Bronchial epithelial cell (primary cell): ENCODE measurements around the gene PTPRN2. TPM values are rescaled to one million over a fixed set of nuclear protein-coding genes. Genes with fewer than 3 reads are reported as not detected.

Experiments
- DNase-seq: peaks from one replicate; pipeline ENCODE4 v3.0.0-alpha.2; 2010; ENCODE audit warnings: low read depth
- FAIRE-seq: peaks from 2 replicates; lab custom pipeline; 2011; peaks lifted over from hg19 to GRCh38; lab: Jason Lieb, UNC
- H3K27me3 ChIP-seq: 2 replicates; pipeline ENCODE4 v1.5.1; 2011; ENCODE audit warnings: low read length; ENCODE audit not compliant: control insufficient read depth, insufficient read depth
- H3K36me3 ChIP-seq: 2 replicates; pipeline ENCODE4 v1.5.1; 2011; ENCODE audit warnings: low read length; ENCODE audit not compliant: control insufficient read depth, insufficient read depth
- H3K4me3 ChIP-seq: 2 replicates; pipeline ENCODE4 v1.5.1; 2011; ENCODE audit warnings: mild to moderate bottlenecking, low read depth, low read length, control low read depth
- total RNA-seq: library from RNA; depleted of rRNA; stranded (reverse); fragments of >200 nt; gene quantifications from 2 replicates; pipeline ENCODE4 v1.2.1, GENCODE V29; 2014
- TF ChIP-seq, protein P1 (sequence below): IDR thresholded peaks from 2 replicates; pipeline ENCODE4 v1.5.1; 2011; ENCODE audit warnings: mild to moderate bottlenecking, moderate library complexity, low read length, control low read depth, inconsistent platforms; ENCODE audit not compliant: insufficient read depth, severe bottlenecking

Gene PTPRN2
- total RNA-seq, 1 donor from 2014 or later = 1.1 TPM

DNA sequence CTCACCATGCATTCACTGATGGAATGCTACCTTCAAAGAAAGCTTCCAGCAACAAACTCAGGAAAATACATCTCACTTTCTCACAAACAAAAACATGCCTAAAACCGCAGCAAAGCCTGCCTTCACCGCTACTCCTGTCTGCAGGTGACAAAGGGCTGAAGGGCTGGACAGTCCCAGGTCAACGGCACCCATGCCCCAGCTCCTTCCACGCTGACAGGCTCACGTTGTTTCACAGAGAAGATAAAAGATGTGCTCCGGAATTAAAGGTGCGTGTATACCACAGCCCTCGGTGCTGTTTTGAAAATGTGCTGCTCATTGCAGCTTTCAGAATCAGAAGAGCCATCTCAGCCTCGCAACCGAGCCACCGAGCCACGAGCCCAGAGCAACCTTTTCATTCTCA, 445.0 kb downstream of the PTPRN2 start:
- no peaks in the 10 kb centered on the region for H3K27me3 ChIP-seq
- TF ChIP-seq, protein P1, sequence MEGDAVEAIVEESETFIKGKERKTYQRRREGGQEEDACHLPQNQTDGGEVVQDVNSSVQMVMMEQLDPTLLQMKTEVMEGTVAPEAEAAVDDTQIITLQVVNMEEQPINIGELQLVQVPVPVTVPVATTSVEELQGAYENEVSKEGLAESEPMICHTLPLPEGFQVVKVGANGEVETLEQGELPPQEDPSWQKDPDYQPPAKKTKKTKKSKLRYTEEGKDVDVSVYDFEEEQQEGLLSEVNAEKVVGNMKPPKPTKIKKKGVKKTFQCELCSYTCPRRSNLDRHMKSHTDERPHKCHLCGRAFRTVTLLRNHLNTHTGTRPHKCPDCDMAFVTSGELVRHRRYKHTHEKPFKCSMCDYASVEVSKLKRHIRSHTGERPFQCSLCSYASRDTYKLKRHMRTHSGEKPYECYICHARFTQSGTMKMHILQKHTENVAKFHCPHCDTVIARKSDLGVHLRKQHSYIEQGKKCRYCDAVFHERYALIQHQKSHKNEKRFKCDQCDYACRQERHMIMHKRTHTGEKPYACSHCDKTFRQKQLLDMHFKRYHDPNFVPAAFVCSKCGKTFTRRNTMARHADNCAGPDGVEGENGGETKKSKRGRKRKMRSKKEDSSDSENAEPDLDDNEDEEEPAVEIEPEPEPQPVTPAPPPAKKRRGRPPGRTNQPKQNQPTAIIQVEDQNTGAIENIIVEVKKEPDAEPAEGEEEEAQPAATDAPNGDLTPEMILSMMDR = no peak
- FAIRE-seq (no peak), DNase-seq (no peak)
- H3K36me3 ChIP-seq = no peaks in the 10 kb centered on the region
- H3K4me3 ChIP-seq = no peak overlapping the region

GRCh38 chr7:158141806-158142518, 445.7 kb downstream of the PTPRN2 start:
- H3K27me3 ChIP-seq = no peaks in the 10 kb centered on the region
- TF ChIP-seq, protein P1 = no peak
- H3K4me3 ChIP-seq = no peak overlapping the region
- H3K36me3 ChIP-seq = no peaks in the 10 kb centered on the region
- DNase-seq (no peak), FAIRE-seq (no peak)

- DNase-seq (no peak), FAIRE-seq (no peak)
- Histone ChIP-seq H3K4me3 (no peak overlapping the region), H3K27me3 (no peaks in the 10 kb centered on the region), H3K36me3 (no peaks in the 10 kb centered on the region)
- TF ChIP-seq, protein P1 = no peak
Measured at GRCh38 chr7:158141221-158141582, 446.4 kb downstream of the PTPRN2 start.

DNA sequence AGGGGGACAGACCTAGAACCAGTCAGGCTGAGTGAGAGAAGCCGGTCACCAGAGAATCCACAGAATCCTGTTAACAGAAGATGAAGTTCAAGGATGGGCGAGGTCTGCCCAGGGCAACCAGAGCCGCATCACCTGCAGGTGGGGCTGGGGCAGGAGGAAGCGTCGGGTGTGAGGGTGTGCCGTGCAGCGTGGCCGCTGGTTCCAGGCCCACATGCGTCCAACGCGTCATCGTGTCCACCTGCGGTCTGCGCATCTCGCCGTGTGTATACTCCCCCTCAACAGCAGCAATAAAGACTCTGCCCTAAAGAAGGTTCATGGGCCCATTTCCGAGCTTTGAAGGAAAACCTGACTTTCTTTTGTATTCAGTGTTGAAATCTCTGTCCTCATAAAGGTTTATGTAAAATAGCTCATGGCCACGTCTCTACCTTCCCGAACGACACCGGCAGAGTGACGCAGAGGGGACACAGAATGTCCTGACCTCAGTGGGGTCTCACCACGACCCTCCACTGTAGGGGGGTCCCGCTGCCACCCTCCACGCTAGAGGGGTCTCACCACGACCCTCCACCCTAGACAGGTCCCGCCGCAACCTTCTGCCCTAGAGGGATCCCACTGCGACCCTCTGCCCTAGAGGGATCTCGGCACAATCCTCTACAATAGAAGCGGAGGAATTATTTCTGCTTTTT, 446.9 kb downstream of the PTPRN2 start:
- H3K36me3 ChIP-seq = no peaks in the 10 kb centered on the region
- no peak overlapping the region for H3K4me3 ChIP-seq
- FAIRE-seq (no peak), DNase-seq (no peak)
- no peaks in the 10 kb centered on the region for H3K27me3 ChIP-seq
- TF ChIP-seq, protein P1 = no peak

GRCh38 chr7:158139499-158139898, 448.1 kb downstream of the PTPRN2 start:
- H3K36me3 ChIP-seq = no peaks in the 10 kb centered on the region
- DNase-seq = no peak
- no peak overlapping the region for H3K4me3 ChIP-seq
- H3K27me3 ChIP-seq = no peaks in the 10 kb centered on the region
- no peak for FAIRE-seq
- TF ChIP-seq, protein P1 = no peak
